ENCODE data around the gene NSL1. TPM values are rescaled to one million over a fixed set of nuclear protein-coding genes. Genes with fewer than 3 reads are reported as not detected.
"Not testable (repeated sequence)": the region's sequence is repeated elsewhere in the genome, so short reads cannot be mapped to it uniquely, and the experiment has no call there.

NSL1 gene
- total and polyA plus RNA-seq, 2 donors from 2014 or later: 19.5 to 34.5 TPM

- H3K36me3 ChIP-seq (ENCODE audit: control insufficient read depth in 2 of 3, insufficient read depth in 3 of 3, low read length in 3 of 3): peaks cover 0 to 2% (median 0%) of the 10 kb centered on the region in 3 donors
- no peaks in the 10 kb centered on the region for H3K4me1 ChIP-seq (ENCODE audit: control insufficient read depth in 2 of 3, insufficient read depth in 2 of 3, low read depth in 1 of 3, low read length in 3 of 3)
- H3K27ac ChIP-seq (ENCODE audit: low read depth in 2 of 2, low read length in 2 of 2): no peak overlapping the region
- no peak overlapping the region for H3K4me3 ChIP-seq (ENCODE audit: low read length in 3 of 3)
- TF ChIP-seq CTCF (IDR thresholded peaks at IDR 0.05; ENCODE audit: borderline replicate concordance, extremely low read depth, insufficient read depth): no peak
- H3K9me3 ChIP-seq (ENCODE audit: control insufficient read depth in 2 of 3, insufficient read depth in 1 of 3, low read length in 3 of 3): peaks cover 0 to 13% (median 11%) of the 10 kb centered on the region in 3 donors
- intact Hi-C loops (cut with DNase I): no loop called here
- H3K9ac ChIP-seq (ENCODE audit: low read length in 3 of 3): no peak overlapping the region
- H3K27me3 ChIP-seq (ENCODE audit: control insufficient read depth, insufficient read depth, low read length): no peaks in the 10 kb centered on the region
- FAIRE-seq (no peak), DNase-seq (no peak)
Observed at GRCh38 chr1:212769459-212770167, 22.0 kb downstream of the NSL1 start.

- FAIRE-seq; H3K36me3 ChIP-seq (ENCODE audit: control insufficient read depth in 2 of 3, insufficient read depth in 3 of 3, low read length in 3 of 3); DNase-seq; intact Hi-C loops (cut with DNase I); H3K27me3 ChIP-seq (ENCODE audit: control insufficient read depth, insufficient read depth, low read length); H3K9ac ChIP-seq (ENCODE audit: low read length in 3 of 3); H3K27ac ChIP-seq (ENCODE audit: low read depth in 2 of 2, low read length in 2 of 2); H3K4me1 ChIP-seq (ENCODE audit: control insufficient read depth in 2 of 3, insufficient read depth in 2 of 3, low read depth in 1 of 3, low read length in 3 of 3); H3K4me3 ChIP-seq (ENCODE audit: low read length in 3 of 3): not testable (repeated sequence)
- peaks cover 0 to 13% (median 11%) of the 10 kb centered on the region in 3 donors for H3K9me3 ChIP-seq (ENCODE audit: control insufficient read depth in 2 of 3, insufficient read depth in 1 of 3, low read length in 3 of 3)
Observed at GRCh38 chr1:212766825-212767224, 24.8 kb downstream of the NSL1 start.

- DNase-seq; H3K4me1 ChIP-seq (ENCODE audit: control insufficient read depth in 2 of 3, insufficient read depth in 2 of 3, low read depth in 1 of 3, low read length in 3 of 3); H3K36me3 ChIP-seq (ENCODE audit: control insufficient read depth in 2 of 3, insufficient read depth in 3 of 3, low read length in 3 of 3); H3K9ac ChIP-seq (ENCODE audit: low read length in 3 of 3); H3K27me3 ChIP-seq (ENCODE audit: control insufficient read depth, insufficient read depth, low read length); H3K4me3 ChIP-seq (ENCODE audit: low read length in 3 of 3); FAIRE-seq; intact Hi-C loops (cut with DNase I); H3K27ac ChIP-seq (ENCODE audit: low read depth in 2 of 2, low read length in 2 of 2): not testable (repeated sequence)
- H3K9me3 ChIP-seq (ENCODE audit: control insufficient read depth in 2 of 3, insufficient read depth in 1 of 3, low read length in 3 of 3): peaks cover 0 to 10% (median 8%) of the 10 kb centered on the region in 3 donors
Observed at GRCh38 chr1:212764718-212765281, 26.8 kb downstream of the NSL1 start.

- no peaks in the 10 kb centered on the region for H3K4me1 ChIP-seq (ENCODE audit: control insufficient read depth in 2 of 3, insufficient read depth in 2 of 3, low read depth in 1 of 3, low read length in 3 of 3)
- H3K27ac ChIP-seq (ENCODE audit: low read depth in 2 of 2, low read length in 2 of 2): no peak overlapping the region
- H3K9ac ChIP-seq (ENCODE audit: low read length in 3 of 3): no peak overlapping the region
- intact Hi-C loops (cut with DNase I): no loop called here
- no peaks in the 10 kb centered on the region for H3K9me3 ChIP-seq (ENCODE audit: control insufficient read depth in 2 of 3, insufficient read depth in 1 of 3, low read length in 3 of 3)
- no peaks in the 10 kb centered on the region for H3K27me3 ChIP-seq (ENCODE audit: control insufficient read depth, insufficient read depth, low read length)
- DNase-seq (no peak), FAIRE-seq (no peak)
- no peak overlapping the region for H3K4me3 ChIP-seq (ENCODE audit: low read length in 3 of 3)
- peaks cover 0 to 6% (median 0%) of the 10 kb centered on the region in 3 donors for H3K36me3 ChIP-seq (ENCODE audit: control insufficient read depth in 2 of 3, insufficient read depth in 3 of 3, low read length in 3 of 3)
- TF ChIP-seq CTCF (IDR thresholded peaks at IDR 0.05; ENCODE audit: borderline replicate concordance, extremely low read depth, insufficient read depth): no peak
Observed at GRCh38 chr1:212762839-212763238, 28.7 kb downstream of the NSL1 start.
